OCI-M1 (cell line): ENCODE results near the gene SARDH.
"Not testable (repeated sequence)": the region's sequence is repeated elsewhere in the genome, so short reads cannot be mapped to it uniquely, and the experiment has no call there.

Experiments
- DNase-seq: peaks from one replicate; lab custom pipeline; 2025; lab: John Stamatoyannopoulos, UW

The SARDH gene

DNA sequence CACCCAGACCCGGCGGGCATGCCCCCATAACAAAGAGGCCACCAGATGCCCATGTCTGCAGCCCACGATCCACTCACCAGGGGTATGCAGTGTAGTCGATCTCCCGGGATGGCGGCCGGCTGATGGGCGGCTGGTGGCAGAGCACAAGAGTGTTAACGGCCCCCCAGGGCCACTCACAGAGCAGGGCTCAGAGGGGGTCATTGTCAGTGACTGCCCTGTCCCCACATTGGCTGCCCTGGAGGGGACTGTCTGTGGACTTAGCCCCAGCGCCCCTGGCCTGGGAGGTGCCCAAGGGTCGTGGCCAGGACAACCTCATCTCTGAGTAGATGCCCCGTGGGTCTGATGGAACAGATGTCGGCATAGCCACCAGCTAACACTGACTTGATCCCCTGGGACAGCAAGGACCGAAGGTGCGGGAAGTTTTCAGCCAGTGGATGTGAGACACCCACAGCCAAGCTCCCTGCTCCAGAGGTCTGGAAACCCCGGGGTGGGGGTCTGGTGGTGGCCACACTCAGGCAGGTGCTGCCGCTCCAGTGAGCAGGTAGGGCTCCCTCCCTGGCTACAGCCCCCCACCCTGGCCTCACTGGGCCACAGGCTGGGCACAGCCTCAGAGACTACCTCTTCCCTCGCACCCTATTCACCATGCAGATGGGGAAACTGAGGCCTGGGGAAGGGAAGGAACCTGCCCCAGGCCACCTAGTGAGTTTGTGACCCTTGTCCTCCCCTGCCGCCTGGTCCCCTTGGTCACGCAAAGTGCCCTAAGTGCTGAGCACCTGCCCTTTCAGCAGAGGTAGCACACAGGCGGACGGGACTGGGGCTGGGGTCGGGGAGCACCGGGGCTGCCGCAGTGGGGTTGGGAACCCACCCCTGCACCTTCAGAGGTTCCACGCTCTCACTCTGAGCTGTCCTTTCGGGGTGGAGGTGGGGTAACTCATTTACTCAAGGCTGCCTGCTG is 38.1 kb upstream of the SARDH start:
- no peak for DNase-seq

DNA sequence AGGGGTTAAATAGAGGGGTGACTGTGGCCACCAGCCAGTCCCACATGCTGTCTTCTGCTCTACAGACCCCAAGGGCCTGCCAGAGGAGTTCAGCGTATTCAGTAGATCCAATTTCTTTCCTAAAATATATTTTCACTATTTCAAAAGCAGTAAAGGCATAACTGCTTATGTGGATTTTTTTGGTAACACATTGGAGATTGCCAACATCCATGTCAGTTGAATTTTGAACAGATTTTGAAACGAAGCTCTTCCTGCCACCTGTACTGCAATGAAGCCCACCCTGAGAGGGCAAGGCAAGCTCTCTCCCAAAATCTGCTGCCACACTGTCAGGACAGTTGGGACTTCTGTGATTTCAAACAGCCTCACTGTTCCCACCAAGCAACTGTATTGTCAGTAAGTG is 37.1 kb upstream of the SARDH start:
- no peak for DNase-seq

DNA sequence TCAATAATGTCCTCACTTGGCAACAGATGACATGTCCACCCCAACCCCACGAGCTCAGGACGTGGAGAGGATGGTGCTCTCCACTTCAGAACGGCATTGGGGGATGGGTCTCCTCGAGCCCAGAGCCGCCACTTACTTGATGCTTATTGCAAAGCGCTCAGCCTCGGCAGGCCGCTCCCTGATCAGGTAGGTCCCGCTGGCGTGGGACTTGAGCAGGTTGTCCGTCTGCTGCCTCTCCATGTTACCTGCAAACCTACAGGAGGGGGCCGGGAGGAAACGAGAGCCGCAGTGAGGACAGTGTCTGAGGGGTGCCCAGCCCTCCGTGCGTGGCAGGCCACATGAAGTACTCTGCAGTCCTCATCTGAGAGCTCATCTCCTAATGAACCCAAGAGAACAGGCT is 36.6 kb upstream of the SARDH start:
- DNase-seq: no peak

DNA sequence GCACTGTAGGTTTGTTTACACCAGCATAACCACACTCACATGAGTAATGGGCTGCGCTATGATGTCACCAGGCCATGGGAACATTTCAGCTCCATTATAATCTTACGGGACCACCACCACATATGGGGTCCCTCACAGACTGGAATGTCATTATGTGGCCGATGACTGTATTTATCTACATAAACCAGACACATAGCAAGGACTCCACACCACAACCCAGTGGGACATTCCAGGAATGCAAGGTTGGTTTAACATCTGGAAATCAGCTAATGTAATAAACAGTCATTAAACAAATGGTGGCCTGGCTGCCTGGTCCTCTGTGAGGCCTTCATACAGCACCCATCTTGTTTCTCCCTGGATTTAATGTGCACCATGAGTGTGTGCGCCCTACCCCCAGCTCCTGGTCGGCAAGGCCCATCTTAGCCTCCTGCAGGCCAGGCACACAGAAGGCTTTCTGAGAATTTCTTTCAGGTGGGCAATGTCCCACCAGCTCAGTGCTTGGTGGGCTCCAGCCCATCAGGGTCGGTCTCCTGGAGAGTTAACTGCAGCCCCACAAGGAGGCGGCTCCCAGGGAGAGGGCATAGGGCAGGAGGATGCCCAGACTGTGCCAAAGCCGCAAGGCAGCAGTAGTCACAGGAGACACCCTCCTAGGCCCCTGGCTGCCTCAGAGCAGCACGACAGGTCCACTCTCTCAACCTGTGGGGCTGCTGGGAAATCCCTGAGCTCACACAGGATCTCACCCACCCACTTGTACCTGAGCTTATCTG is 35.9 kb upstream of the SARDH start:
- DNase-seq: no peak

DNA sequence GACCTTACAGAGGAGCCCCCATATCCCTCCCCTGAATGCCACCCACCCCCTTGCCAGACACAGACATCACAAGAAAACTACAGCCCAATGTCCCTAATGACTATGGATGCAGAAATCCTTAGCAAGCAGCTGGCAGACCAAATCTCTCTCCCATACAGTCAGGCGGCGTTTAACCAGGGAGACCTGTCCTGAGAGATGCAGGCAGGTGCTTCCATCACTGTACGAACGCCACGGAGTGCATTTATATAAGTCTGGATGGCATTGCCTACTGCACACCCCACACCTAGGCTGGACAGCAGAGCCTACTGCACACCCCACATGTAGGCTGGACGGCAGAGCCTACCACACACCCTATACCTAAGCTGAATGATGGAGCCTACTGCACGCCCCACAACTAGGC is 34.4 kb upstream of the SARDH start:
- DNase-seq: no peak

DNA sequence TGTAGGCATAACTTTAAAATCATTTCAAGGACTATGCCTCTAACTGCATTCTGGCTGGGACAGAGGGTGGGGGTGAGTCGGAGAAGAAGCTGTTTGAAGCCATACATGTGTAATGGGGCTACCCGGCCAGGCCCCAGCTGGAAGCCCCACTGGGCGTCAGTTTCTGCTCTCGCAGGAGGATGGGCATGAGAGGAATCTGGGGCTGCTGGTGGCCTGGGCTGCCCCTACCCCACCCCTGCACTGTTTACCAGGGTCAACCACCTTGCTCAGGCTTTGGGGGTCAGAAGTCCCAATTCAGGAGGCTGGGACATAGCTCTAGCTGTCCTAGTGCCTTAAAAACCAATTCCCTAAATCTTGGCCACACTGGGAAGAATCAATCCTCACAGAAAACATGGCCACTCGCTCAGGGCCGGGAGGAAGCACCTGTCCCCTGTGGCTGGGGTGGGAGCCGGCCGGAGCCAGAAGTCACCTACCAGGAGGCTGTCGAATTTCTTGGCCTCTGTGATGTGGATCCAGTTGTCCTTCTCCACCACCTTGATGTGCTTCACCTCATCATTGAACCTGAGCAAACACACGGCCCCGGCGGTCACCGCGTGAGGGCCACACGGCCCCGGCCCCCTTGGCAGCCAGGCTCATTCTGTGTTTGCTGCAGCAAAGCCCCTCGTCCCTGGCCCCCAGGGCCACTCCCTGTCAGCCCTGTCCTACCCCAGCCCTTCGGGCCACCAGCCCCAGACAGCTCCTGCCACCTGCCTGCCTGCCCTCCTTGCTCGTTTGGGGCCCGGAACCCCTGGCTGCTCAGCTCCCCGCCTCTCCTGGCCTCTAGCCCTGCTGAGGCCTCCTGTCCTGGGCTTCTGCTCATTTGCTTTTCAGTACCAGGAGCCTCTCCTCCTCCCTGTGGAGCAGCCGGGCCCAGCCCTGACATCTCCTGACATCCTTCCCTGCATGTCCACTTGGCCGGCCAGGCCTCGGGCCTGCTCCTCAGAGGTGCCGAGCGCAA is 33.6 kb upstream of the SARDH start:
- DNase-seq: no peak

DNA sequence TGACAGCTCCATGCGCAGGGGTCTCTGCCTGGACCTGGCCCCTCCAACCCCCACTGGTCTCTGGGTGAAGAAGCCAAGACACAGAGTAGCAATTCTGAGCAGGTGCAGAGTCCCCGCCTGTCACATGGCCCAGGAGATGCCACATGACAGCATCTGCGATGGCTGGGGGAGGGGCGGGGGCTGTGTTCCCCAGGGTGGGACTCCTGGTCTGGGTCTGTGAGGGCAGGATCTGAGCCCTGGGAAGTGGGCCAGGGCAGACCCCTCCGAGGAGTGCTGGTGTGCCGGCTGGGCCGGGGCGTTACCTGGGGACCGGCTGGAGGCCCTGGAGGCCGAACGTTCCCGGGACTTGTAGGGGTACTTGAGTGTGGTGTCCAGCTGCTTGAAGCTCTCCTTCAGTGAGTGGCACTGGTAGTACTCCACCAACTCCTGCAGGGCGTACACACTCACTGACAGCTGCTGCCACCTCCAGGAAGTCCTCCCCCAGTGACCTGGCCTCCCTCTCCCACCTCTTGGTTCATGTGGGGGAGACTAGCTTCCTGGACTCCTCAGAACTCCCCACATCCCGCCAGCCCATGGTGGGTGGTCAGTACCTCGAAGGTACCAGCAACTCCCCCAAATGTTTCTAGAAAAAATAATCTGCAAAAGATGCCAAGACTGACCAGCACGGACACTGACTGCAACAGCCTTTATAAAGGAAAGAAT is 32.1 kb upstream of the SARDH start:
- no peak for DNase-seq

DNA sequence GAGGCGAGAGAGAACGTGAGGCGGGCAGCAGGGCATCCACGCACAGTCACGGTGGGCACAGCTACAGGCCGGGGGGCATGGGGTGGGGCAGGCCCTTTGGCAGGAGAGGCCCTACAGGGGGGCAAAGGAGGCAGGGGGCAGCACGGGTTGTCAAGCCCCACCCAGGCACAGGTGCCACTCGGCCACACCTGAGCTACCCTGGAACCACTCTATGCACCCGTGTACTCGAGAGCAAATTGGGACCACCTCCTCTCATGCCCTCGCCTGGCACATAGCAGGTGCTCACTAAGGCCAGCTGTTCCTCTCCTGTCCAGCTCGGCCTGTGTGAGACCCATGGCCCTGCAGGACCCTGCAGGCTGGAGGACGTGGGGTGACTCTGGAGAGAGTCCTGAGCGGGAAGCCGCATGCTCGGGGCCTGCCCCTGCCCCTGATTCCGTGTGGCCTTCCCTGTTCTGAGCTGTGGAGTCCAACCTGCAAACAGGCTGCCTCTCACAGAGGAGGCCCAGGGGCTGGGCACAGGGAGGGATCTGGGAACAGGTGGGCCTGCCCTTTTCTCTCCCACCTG is 31.4 kb upstream of the SARDH start:
- DNase-seq: no peak

DNA sequence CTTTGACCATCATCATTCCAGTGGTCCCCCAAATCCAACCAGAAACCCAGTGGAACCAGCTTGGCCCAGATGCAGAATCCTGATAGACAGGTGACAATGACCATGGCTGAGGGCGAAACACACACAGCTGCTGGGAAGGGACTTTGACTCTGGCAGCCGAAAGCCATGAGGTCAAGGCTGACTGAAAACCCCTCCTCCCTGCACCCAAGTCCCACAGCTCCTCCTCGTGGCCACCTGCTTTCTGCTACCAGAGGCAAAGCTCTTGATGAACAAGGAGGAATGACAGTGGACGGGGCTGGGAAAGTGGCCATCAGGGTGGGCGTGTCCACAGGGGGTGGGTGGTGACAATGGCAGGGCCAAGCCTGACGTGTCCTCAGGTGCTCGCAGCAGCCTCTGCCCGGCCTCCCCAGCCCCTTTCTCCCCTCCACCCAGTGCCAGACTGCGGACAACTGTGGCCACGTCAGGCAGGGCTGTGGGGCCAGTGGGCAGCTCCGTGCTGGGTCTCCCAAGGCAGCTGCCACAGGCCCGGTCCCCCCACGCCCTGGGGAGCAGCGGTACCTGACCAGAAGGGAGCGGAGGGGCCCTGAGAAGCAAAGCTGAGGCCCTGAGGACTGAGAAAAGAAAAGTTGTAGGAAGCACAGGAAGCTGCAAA is 30.8 kb upstream of the SARDH start:
- peak; percentile 30 for DNase-seq

DNA sequence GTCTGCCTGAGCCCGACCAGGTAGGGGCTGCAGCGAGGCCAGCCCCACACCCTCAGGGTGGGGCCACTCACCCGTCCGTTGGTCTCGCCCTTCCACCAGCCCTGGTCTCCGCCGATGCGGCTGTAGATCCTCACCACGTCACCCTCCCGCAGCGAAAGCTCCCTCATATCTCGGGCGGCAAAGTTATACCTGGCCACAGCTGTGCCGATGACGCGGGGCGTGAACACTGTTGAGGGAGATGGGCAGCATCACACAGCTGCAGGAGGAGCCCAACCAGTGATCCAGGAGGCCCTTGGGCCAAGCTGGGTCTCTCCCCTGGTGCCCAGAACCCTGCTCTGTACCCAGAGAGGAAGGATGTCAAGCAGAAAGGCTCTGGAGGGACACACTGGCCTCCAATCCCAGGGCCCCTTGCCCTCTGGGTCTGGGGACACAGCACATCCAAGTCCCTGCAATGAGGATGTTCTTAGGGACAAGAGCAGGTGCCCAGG is 30.3 kb upstream of the SARDH start:
- no peak for DNase-seq

DNA sequence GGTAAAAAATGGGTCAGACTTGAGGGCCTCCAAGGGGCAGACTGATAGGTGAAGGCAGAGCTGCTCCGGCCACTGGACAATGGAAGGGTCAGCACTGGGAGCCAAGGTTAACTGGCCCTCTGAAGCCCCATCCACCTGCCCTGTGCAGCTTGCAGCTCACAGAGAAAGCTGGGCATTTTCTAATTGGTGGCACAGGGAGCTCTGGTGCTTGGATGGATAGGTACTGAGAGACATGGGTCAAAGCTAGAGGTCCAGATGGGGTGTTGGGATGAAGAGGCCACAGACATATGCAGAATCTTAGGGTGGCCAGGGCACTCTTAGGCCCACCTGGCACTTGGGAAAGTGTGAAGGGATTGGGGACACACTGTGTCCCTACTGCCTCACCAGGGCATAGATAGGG is 29.5 kb upstream of the SARDH start:
- no peak for DNase-seq

DNA sequence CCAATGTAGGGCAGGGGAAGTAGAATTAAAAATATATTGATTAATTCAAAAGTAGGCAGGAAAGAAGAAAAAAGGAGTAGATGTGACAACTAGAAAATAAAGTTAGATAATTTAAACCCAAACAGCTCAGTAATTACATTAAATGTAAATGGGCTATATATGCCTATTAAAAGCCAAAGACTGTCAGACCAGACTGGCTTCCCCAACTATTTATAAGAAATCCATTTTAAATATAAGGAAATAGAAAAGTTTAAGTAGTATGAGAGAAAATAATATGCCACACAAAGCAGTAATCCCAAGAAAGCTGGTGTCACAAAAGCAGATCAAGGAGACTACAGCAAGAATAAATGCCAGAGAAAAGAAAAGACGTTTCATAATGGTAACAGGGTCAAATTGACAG is 28.9 kb upstream of the SARDH start:
- DNase-seq: no peak

DNA sequence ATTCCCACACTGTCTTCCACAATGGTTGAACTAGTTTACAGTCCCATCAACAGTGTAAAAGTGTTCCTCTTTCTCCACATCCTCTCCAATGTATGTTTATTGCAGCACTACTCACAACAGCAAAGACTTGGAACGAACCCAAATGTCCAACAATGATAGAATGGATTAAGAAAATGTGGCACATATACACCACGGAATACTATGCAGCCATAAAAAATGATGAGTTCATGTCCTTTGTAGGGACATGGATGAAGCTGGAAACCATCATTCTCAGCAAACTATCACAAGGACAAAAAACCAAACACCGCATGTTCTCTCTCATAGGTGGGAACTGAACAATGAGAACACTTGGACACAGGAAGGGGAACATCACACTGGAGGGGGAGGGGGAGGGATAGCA is 28.1 kb upstream of the SARDH start:
- not testable (repeated sequence) for DNase-seq

DNA sequence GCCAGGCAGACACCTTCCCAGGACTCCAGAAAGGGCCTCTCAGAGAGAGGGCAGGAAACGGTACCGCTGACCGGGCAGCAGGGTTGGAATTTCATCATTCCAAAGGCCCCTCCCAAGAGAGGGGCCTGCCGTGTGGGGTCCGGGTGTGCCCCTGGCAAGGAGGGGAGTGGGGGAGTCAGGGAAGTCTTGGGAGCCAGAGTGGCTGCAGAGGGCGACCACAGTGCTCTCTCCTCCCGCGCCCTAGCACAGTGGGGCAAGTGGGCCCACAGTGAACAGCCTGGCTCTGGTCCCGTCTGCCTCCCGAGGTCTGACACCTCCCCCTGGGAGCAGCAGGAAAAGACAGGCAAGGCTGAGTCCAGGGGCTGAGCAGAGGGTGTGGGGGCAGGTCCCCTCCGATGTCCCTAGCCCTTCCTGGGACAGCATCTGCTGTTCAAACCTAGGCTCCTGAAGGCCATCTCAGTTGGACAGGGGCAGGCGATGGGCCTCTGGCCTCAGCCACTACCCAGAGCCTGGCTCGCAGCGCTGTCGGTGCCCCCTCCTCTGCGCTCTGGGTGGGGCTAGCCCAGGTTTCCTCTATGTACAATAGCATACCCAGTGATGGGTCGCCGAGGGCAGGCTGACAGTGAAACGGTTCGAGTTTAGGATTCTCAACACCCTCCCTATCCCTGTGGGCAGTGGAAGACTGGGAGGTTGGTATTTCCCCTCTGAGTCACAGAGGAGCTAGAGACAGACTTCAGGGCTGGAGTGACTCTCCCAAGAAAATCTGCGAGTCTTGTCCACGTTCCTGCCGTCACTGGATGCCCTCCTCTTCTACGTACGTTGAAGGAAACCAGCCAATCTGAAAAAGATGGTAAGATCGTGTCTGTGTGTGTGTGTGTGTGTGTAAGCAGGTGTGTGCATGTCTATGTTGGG is 25.4 kb upstream of the SARDH start:
- no peak for DNase-seq

DNA sequence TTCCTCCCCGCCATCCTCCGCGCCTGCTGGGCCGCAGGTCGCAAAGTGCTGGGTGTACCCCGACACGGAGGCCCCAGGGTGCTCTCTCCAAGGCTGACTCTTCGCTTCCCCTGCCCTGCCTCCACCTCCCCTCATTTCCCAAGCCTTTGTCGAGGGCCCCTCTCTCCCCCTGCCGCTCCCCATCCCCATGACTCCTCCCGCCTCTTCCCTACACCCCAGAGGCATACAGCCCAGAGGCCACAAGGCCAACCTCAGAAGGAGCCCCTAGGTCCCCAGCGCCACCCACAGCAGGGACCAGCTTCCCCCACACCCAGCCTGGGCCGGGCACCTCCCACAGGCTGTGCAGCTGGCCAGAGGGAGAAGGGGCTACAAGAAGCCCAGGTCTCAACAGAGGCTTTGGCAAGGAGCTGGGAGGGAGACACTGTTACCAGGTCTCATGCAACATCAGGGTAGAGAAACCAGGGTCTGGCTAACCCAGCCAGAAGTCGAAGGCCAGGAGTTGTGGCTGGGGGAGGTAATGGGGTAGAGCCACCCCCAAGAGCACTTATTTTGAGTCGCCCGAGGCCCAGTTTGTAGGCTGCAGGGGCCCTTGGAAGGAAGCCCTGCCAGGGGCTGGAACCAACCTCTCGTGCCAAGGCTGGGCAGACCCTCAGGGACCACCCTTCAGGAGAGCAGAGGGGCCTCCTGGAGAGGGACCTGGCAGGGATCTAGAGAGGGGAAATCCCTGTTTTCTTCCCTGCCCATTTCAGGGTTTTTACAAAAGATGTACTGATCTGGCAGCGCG is 24.5 kb upstream of the SARDH start:
- DNase-seq: no peak

DNA sequence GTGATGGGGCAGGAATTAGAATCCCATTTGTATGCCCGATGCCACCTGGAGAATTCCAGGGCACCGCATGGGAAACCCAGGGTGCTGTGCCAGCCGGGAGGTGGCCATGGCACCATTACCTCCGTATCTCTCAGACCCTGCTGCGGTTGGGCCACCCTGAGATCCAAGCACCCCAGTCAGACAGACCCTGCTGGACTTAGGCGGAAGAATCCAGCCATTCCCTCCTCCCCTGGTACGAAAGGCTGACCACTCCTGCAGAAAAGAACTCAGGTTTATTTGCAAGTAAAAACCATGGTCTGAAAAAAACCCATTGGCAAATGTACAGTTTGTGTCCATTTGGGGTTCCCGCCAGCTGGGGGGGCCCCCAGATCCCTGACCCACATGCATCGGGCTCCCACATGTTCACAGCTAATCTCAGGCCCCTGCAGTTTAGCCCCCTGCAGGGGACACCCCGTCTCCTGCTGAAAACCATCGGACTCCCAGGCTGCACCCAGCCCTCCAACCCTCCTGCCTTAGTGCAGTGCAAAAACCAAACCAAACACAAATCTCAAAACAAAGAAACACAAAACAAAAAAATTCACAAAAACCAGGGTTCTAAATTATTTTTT is 23.6 kb upstream of the SARDH start:
- no peak for DNase-seq

DNA sequence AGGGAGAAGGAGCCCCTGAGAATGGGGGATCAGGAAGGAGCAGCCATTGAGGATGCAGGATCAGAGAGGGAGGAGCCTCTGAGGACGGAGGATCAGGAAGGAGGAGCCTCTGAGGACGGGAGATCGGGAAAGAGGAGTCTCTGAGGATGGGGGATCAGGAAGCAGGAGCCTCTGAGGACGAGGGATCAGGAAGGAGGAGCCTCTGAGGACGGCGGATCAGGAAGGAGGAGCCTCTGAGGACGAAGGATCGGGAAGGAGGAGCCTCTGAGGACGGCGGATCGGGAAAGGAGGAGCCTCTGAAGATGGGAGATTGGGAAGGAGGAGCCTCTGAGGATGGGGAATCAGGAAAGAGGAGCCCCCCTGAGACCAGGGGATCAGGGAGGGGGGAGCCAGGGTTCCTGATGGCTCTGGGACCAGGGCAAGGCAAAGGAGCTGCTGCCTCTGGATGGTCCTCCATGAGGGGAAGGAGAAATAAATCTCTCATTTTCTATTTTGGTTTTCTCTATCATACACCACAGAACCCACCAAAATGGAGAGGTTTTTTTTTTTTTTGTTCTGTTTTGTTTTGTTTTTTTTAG is 22.6 kb upstream of the SARDH start:
- no peak for DNase-seq

DNA sequence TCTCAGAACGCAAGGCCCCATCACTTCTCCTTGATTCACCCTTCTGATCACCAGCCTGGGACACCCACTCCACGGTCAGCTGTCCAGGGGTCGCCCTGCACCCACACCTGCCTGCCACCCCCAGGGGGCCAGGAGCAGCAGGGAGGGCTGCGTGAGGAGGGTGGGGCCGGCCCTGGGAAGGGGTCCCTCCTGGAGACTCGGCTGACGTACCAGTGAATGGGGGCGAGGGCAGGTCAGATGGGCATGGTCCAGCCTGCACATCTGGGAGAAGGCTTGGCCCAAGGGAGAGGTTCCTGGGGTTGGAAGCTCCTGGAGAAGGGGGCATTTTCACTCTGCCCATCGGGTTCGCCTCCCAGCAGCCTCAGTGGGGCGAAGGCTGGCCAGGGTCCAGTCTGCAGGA is 21.8 kb upstream of the SARDH start:
- DNase-seq: no peak
